ENCODE measurements around the gene CD55.

CD55 gene

DNA sequence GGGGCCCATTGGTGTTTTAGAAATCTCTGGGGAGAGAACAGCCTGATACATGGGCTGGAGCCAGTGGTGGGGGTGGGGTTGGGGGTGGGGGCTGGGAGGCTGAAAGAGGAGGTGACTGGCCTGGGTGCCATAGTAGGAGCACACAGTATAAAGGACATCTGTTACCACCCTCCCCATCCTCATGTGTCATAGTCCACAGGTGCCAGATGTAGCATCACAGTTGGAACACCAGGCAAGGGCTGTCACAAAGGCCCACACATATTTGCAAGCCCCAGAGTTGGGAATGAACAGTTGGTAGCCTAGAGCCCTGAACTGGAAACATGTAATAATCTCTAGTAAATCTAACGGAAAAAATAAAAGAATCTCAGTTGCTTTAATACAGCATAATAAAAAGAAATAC, 77.5 kb downstream of the CD55 start:
- H3K36me3 ChIP-seq (ENCODE audit: insufficient read depth, low read length): no peaks in the 10 kb centered on the region
- no peak overlapping the region for H2AFZ ChIP-seq (ENCODE audit: low read length, unreplicated experiment)
- no peaks in the 10 kb centered on the region for H3K27me3 ChIP-seq (ENCODE audit: insufficient read depth, low read length)
- no peak overlapping the region for H3K27ac ChIP-seq (ENCODE audit: low read depth, low read length)
- H3K4me1 ChIP-seq (ENCODE audit: control insufficient read depth, insufficient read depth, low read length, unreplicated experiment): no peaks in the 10 kb centered on the region
- no peak overlapping the region for H3K4me3 ChIP-seq (ENCODE audit: low read depth, low read length)
- no peaks in the 10 kb centered on the region for H3K79me2 ChIP-seq (ENCODE audit: control insufficient read depth, insufficient read depth, low read length, unreplicated experiment)

DNA sequence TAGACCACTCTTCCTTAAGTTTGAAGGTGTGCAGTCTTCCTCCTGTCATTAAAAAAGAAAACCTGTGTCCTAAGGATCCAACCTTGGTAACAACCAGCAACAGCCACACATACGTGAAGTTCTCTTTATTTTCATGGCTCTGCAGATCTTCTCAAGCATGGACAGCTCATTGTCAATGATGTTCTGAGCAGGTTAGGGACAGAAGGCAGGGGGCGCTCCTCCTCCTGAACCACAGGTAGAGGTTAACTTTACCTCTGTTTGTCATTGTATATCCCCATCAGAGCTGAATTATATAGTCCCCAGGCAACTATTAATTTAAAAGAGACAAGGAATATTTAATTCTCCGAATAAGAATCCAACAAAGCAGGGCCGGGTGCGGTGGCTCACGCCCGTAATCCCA, 80.1 kb downstream of the CD55 start:
- Histone ChIP-seq H3K36me3 (ENCODE audit: insufficient read depth, low read length) (no peaks in the 10 kb centered on the region), H3K27me3 (ENCODE audit: insufficient read depth, low read length) (peaks cover 3% of the 10 kb centered on the region; the same call in 1 of the 2 replicates), H3K4me1 (ENCODE audit: control insufficient read depth, insufficient read depth, low read length, unreplicated experiment) (no peaks in the 10 kb centered on the region), H3K4me3 (ENCODE audit: low read depth, low read length) (no peak overlapping the region), H3K79me2 (ENCODE audit: control insufficient read depth, insufficient read depth, low read length, unreplicated experiment) (no peaks in the 10 kb centered on the region), H3K27ac (ENCODE audit: low read depth, low read length) (no peak overlapping the region), H2AFZ (ENCODE audit: low read length, unreplicated experiment) (no peak overlapping the region)

DNA sequence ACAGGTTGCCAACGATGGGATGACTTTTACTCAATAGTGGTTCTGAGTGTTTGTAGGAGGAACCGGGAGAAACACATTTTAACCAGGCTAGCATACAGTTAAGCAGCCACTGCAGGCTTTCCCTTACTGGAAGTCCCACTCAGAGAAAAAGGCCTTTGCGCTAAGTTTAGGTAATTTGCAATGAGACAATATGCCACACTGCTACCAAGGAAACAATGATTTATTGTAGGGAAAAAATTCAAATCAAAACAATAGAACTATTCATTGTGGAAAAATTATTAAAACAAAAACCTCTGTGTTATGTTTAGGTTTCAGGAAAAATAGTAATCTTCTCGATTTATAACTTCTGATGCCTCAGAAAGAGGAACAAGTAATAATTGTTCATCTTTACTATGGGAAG, 81.3 kb downstream of the CD55 start:
- Histone ChIP-seq H3K36me3 (ENCODE audit: insufficient read depth, low read length) (no peaks in the 10 kb centered on the region), H3K4me1 (ENCODE audit: control insufficient read depth, insufficient read depth, low read length, unreplicated experiment) (no peaks in the 10 kb centered on the region), H2AFZ (ENCODE audit: low read length, unreplicated experiment) (no peak overlapping the region), H3K27me3 (ENCODE audit: insufficient read depth, low read length) (peaks cover 4% of the 10 kb centered on the region; the same call in 1 of the 2 replicates), H3K79me2 (ENCODE audit: control insufficient read depth, insufficient read depth, low read length, unreplicated experiment) (no peaks in the 10 kb centered on the region), H3K27ac (ENCODE audit: low read depth, low read length) (no peak overlapping the region), H3K4me3 (ENCODE audit: low read depth, low read length) (no peak overlapping the region)

DNA sequence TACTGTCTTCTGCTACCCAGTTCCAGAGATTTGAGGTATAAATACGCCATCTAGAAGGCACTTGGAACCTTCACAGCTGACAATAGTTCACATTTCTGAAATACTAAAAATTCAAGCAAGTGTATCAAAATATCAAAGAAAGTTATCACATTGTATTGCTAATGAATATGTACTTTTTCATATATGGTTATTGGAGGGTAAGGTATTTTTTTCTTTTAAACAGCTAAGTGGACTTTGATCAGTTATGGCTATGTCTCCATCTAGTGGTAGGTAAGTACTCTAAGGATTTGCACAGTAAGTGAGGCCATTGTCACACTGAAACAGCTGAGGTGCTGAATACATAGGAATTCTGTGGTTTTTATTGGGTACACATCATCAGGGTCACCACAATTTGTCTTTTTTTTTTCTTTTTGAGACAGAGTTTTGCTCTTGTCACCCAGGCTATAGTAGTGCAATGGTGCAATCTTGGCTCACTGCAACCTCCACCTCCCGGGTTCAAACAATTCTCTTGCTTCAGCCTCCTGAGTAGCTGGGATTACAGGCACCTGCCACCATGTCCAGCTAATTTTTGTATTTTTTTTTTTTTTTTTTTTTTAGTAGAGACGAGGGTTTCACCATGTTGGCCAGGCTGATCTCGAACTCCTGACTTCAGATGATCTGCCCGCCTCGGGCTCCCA, 83.5 kb downstream of the CD55 start:
- H3K27me3 ChIP-seq (ENCODE audit: insufficient read depth, low read length): peaks cover 4% of the 10 kb centered on the region
- H3K36me3 ChIP-seq (ENCODE audit: insufficient read depth, low read length): no peaks in the 10 kb centered on the region
- H3K27ac ChIP-seq (ENCODE audit: low read depth, low read length): no peak overlapping the region
- H3K4me3 ChIP-seq (ENCODE audit: low read depth, low read length): no peak overlapping the region
- H2AFZ ChIP-seq (ENCODE audit: low read length, unreplicated experiment): no peak overlapping the region
- H3K79me2 ChIP-seq (ENCODE audit: control insufficient read depth, insufficient read depth, low read length, unreplicated experiment): no peaks in the 10 kb centered on the region
- H3K4me1 ChIP-seq (ENCODE audit: control insufficient read depth, insufficient read depth, low read length, unreplicated experiment): no peaks in the 10 kb centered on the region

DNA sequence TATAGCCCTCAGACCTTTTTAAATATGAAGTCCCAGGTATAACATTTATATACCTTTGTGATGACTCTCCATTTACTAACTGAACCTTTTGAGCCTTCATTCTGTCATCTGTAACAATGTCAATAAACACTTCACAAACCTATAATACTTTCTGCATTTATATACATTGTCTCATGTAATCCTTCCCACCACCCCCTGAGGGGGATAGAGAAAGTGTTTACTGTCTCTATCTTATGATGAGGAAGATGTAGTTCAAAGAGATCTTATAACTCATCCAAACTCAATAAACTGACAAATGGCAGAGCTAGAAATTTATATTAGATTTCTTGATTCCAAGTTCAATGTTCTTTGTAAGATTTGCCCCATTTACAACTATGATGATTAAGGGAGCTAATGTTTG, 84.3 kb downstream of the CD55 start:
- Histone ChIP-seq H3K4me3 (ENCODE audit: low read depth, low read length) (no peak overlapping the region), H3K27ac (ENCODE audit: low read depth, low read length) (no peak overlapping the region), H2AFZ (ENCODE audit: low read length, unreplicated experiment) (no peak overlapping the region), H3K27me3 (ENCODE audit: insufficient read depth, low read length) (peaks cover 4% of the 10 kb centered on the region), H3K79me2 (ENCODE audit: control insufficient read depth, insufficient read depth, low read length, unreplicated experiment) (no peaks in the 10 kb centered on the region), H3K4me1 (ENCODE audit: control insufficient read depth, insufficient read depth, low read length, unreplicated experiment) (no peaks in the 10 kb centered on the region), H3K36me3 (ENCODE audit: insufficient read depth, low read length) (no peaks in the 10 kb centered on the region)

DNA sequence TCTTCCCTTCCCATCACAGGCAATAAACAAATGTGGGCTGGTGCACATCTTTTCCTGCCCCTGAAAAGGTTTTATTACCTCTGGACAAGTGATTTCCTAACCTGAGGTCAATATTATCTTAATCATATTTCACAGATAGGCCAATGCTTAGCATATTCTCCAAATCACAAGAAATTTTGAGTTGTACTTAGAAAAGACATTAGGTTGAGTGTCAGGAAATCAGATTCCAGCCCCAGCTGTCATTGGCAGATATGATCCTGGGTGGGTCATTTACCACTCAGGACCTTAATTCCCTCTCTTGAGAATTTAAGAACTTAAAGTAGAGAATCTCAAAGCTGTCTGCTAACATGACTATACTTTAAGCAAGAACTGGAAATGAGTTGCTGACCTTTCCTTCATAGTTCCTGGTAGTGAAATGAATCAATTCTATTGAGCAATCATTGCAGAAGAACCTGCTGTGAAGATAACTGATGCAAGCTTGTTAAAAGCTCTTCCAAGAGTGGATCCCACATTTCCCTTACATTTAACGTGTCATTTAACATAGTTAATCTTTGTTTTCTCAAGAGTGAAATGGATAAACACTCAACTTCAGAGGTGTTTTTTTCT, 86.3 kb downstream of the CD55 start:
- no peaks in the 10 kb centered on the region for H3K36me3 ChIP-seq (ENCODE audit: insufficient read depth, low read length)
- peaks cover 4% of the 10 kb centered on the region for H3K27me3 ChIP-seq (ENCODE audit: insufficient read depth, low read length)
- H3K4me3 ChIP-seq (ENCODE audit: low read depth, low read length): no peak overlapping the region
- H2AFZ ChIP-seq (ENCODE audit: low read length, unreplicated experiment): no peak overlapping the region
- no peaks in the 10 kb centered on the region for H3K4me1 ChIP-seq (ENCODE audit: control insufficient read depth, insufficient read depth, low read length, unreplicated experiment)
- no peaks in the 10 kb centered on the region for H3K79me2 ChIP-seq (ENCODE audit: control insufficient read depth, insufficient read depth, low read length, unreplicated experiment)
- H3K27ac ChIP-seq (ENCODE audit: low read depth, low read length): no peak overlapping the region

Data from ACC112 (cell line).